GM18951 (cell line): ENCODE results near the gene CDH4.

Source experiments
- POLR2A ChIP-seq: IDR thresholded peaks from 4 replicates; pipeline ENCODE4 v1.6.1; 2011; ENCODE audit warnings: mild to moderate bottlenecking; ENCODE audit not compliant: insufficient read length, insufficient read depth; ENCODE audit errors: extremely low read depth
- in situ Hi-C: fragments of 300-500 bp; cut with MboI; formaldehyde crosslinking; loops from one replicate; pipeline ENCODE4 v1.12.0; 2022; ENCODE audit warnings: low sequenced_read_pairs, mixed read lengths, inconsistent platforms; ENCODE audit not compliant: unreplicated experiment

The CDH4 gene

DNA sequence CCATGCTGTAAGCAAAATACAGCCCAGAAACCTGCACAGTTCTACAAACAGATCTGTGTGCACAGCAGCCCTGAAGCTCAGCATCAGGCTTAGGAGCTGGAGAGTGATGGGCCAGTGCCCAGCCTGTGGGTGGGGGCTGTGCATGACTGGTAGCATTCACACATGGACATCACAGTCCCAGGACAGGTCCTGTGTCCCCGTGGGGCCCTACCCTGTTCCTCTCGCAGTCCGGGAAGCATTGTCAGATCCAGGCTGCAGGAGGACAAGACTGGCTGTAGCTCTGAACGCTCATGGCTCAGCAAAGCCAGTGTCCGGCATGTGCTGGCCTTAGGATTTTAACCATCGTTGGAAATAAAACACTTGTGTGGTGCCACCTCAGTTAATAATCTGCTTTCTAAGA lies 234.1 kb downstream of the CDH4 start:
- no peak for TF ChIP-seq POLR2A
- in situ Hi-C loops, result no loop called here

DNA sequence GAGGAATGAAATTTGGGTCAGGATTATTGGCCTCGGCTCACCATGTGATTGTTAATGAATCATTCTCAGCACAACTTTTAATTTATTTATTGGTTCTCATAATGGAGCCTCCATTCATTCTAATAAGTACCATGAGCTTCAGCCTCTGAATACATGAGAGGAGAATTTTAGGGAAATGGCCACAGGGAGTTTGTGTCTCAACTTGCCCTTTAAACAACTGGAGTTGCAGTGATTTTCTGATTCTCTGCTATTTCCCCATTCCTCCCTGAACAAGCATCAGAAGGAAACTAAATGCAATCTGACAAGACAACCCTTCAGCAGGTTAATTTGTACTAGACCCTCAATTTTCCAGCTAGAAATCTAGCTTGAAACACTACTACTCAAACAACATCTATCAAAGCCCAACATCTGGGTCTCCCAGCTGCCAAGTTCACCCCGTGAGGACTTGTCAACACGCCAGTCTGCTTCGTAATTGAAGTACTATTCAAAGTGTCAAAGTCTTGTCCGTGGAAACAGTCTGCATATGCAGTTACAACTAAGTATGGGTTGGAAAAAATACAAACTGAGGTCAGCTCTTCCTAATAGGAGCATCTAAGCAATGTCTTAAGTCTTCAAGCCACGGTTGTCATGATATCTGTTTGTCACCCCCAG lies 235.4 kb downstream of the CDH4 start:
- in situ Hi-C loops, result no loop called here
- no peak for TF ChIP-seq POLR2A

DNA sequence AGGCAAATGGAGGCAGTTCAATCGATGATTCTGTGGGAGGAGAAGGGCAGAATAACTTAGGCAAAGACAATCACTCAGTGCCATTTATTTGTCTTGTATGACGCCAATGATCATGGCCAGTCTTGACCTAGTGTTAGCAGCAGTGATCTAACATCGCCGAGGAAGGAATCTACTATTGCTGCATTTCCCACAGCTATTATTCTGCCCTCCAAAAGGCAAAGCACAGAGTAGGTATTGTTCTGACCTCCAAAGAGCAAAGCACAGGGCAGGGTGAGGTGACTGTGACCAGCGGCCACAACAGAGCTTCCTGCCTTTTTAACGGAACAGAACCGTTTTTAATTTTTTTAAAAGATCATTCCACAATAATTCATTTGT lies 235.9 kb downstream of the CDH4 start:
- in situ Hi-C loops, result no loop called here
- no peak for TF ChIP-seq POLR2A

DNA sequence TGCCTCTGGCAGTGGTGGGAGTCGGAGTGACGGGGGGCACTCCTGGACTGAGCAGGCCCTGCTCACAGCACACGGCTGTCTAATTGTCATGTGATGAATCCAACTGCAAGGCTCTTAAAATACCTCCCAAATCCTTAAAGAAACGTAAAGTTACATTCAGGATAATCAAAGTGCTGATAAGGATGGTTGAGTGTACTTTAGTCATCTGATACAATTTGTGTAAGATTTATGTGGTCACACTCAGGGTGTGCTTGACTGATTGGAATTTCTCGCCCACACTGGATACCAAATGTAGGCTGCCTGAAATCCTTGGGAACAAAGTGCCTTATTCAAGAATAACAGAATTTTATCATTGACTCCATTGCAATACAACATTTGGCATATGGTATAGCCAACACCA lies 238.7 kb downstream of the CDH4 start:
- TF ChIP-seq POLR2A, result no peak
- in situ Hi-C loops, result no loop called here

DNA sequence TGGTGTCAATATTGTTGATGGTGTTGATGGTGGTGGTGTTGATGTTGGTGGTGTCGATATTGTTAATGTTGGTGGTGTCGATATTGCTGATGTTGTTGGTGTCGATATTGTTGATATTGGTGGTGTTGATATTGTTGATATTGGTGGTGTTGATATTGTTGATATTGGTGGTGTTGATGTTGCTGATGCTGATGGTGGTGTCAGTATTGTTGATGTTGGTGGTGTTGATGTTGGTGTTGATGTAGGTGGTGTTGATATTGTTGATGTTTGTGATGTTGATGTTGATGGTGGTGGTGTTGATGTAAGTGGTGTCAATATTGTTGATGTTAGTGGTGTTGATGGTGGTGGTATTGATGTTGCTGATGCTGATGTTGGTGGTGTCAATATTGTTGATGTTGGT lies 240.0 kb downstream of the CDH4 start:
- no peak for TF ChIP-seq POLR2A
- in situ Hi-C loops, result no loop called here

DNA sequence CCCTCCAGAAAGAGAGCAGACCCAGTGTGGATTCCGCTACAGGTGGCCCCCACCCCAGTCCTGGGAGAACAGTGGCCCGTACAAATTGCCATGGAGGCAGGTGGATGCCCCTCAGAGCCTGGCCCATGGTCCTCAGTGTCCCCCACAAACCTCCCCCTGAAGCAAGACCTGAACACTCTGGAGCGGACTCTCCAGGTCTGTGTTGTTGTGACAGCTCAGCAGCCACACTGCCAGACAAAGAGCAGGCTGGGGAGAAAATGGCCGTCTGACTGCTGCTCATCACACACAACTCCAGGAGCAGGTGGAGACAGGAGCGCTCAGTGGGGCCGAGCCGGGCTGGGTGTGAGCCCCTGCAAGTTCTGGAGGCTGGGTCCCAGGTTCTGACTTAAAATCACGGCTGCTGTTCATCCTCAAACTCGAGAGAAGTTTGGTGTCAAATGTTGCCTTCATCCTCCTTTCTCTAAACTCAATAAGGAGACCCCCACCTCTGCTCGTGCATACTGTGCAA lies 241.8 kb downstream of the CDH4 start:
- TF ChIP-seq POLR2A, result no peak

DNA sequence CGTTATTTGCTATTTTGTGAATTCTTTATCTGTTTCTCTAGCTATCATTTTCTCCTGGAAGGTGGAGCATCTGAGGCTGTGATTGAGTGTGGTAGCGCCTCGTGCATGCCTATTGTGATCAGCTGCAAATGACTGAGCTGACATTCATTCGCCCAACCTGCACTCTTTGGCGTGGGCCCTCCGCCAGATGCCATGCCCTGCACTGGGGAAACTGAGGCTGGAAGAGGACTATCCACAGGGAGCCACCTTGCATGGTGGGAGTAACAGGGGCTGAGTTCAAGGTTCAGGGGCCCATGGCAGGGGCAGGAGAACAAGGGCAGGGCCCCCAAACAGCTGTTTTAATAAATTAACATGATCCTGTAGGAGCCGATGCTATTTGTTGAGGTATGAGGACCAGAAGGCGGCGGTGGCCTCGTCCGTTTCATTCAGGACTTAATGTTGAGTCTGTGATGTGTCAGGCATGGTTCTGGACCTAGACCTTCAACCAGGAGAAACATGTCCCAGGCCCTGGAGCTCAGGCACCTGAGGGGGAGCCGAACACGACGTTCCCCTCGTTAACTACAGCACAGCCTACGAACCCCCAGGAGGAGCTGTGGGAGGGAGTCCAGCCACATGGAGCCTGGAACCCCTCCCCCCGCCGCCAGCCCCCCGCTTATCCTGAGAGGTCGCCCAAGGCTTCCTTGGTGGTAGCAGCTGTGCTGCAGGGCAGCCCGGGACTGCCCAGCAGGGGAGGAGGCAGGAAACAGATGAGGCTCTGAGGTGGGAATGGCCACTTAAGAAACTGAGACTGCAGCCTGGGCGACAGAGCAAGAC lies 242.9 kb downstream of the CDH4 start:
- in situ Hi-C loops, result no loop called here
- TF ChIP-seq POLR2A, result no peak

More for the DNA sequence above, 241.8 kb downstream of the CDH4 start:
- in situ Hi-C loops, result no loop called here

DNA sequence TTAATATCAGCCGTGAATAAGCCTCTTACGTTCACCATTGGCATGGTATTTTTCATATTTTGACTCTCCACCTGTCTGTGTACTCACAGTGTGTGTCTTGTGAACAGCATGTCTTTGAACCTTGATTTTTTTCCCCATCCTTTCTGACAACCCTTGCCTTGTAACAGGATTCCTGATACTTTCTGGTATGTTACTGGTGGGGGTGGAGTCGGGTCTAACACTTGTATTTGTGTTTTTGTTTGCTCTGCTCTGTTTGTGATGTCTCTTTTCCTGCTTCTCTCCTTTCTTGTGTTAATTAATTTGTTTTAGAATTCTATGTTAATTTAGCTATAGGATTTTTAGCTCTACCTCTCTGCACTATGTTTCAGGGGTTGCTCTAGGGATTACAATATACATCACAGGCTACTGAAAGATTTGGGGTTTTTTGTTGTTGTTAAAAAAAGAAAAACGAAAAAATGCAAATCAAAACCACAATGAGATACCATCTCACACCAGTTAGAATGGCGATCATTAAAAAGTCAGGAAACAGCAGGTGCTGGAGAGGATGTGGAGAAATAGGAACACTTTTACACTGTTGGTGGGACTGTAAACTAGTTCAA lies 245.1 kb downstream of the CDH4 start:
- no peak for TF ChIP-seq POLR2A
- in situ Hi-C loops, result no loop called here

DNA sequence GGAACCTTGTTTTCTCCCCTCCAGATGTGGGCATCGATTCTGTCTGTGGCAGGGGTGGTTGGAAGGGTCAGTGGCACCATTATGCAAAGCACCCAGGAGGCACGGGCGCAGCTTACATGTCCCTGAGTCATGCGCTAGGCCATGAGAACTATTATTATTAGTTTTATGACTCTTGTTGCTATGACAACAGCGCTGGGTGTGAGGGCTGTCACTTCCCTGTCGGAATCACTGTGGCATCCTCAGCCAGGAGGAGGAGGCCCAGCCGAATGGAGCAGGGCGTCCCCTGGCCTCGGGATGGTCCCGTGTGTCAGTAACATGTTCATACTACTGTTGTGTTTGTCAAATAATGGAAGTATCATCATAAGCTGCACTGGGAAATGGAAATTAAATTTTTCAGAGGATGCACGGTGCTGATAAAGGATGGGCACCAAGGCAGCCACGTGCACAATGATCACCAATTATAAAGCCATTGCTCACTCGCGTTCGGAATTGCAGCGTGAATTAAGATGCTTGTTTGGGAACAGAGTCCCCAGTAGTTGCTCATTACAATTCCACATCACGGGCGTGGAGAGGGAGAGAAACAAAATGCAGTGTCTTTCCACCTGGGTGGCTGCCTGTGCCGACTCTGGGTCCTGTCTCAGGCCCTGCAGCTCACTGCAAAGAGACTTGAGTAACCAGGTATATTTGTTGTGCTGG lies 247.9 kb downstream of the CDH4 start:
- in situ Hi-C loops, result no loop called here
- TF ChIP-seq POLR2A, result no peak

DNA sequence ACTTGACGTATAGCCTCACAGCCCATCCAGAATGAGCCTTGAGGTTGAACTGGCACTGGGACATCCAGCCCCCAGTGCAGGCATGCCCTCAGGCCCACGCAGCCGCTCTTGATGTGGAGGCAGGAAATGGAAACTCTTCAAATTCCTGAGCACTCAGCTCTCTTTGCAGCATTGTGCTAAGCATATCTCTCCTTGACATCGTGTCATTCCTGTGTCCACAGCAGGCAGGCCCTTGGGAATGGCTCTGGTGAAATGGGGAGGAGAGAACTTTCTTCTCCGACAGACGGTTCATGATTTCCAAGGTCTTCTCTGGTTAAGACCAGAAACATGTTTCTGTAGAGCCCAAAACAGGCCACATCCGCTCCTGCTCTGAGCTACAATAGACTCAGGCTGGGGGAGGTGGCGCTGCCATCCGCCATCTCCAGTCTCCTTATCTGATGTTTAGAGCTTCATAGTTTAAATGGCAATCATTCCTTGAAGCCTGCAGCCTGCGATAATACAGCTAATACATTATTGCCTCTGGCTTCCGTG lies 248.8 kb downstream of the CDH4 start:
- TF ChIP-seq POLR2A, result no peak
- in situ Hi-C loops, result no loop called here

DNA sequence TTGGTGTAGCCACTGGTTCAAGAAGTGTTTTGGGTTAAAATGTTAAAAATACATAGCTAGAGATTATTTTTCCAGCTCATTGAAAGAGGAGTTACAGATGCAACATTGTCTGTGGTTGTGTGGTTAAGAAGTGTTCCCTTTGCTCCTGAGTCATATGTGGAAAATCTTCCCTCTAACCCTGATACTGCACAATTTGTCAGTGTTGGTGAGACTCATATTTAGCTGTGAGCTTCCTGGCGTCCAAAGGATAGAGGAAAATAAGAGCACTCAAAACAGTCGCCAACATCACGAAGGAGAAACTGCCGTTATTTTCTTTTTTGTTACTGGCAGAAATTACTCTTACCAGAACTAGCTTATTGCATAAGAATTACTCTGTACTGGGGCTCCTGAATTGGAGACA lies 250.4 kb downstream of the CDH4 start:
- in situ Hi-C loops, result no loop called here

DNA sequence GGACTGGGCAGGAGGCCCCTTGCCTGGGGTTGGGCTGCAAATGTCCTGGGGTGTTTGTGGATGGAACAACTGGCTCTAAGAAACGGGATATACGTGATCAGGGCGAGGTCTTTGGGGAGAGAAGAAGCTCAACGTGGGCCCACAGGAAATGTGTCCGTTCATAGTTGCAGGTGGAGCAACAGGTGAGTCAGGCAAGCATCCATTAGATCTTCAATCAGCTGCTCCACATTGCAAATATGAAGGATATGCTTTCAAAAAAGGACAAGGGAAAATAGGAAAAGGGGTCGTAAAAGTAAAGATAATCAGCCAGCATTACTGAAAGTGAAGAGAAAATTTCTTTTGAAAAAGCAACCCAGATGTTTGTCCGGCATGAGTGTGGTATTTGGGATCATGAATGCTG lies 251.0 kb downstream of the CDH4 start:
- in situ Hi-C loops, result no loop called here
- no peak for TF ChIP-seq POLR2A

More for the DNA sequence above, 250.4 kb downstream of the CDH4 start:
- TF ChIP-seq POLR2A, result no peak

DNA sequence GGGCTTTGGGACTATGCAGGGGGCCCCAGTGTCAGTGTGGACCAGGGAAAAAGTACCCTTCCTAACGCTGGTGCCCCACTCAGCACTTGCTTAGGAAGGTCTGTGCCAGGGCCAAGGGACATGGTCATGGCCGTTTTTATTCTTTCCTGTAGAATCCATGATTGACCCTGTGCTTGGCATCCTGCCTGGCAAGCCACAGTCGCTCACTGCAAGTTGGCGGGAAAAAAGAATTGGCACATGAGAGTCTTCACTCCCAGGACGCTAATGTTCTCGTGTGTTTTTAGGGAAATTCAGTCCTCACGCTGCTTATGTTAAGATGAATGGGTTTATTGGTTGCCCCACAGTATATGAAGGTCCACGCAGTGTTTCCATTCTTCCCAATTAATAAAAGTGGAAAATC lies 253.4 kb downstream of the CDH4 start:
- in situ Hi-C loops, result no loop called here
- TF ChIP-seq POLR2A, result no peak
